Measurements from ENCODE around the gene GAK.

DNA sequence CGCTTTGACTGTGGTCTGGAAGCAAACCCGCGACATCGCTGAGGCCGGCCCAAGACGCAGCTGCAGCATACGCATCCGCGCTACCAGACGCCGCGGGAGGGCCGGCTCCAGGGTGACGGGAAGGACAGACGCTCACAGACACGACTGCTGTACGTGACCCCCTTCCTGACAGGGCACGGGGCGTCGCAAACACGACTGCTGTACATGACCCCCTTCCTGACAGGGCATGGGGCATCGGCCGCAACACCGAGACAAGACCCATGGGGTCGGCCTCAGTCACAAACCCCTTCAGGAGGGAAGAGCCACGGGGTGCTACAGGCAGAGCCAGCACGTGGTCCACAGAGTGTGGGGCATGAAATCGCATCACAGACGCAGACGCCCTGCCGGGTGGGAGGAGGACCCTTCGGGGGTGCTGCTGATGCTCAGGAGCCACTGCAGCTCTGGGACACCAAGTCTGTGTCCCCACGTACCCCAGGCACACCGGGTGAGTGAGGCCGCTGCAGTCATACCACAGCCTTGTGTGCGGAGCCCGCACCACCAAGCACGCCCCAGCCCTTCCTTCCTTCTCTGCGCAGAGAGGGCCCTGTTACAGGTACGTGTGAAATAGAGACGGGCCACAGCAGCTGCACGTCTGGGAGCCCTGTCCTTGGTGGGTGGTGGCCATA, 67.5 kb downstream of the GAK start:
- no peak for TF ChIP-seq CTCF (IDR thresholded peaks at IDR 0.05)
- no peak for TF ChIP-seq POLR2A (IDR thresholded peaks at IDR 0.05)

Measured in right lobe of liver (tissue), 4 donors.